Stimulated activated CD4-positive, alpha-beta T cell treated with anti-CD3 and anti-CD28 coated beads, Interleukin-4, amount 100 ng/mL, for 1 hour (primary cell): ENCODE measurements around the gene ZFP69B.

ENCODE experiments used
- DNase-seq: peaks from one replicate; pipeline ENCODE4 v3.0.0-alpha.2; 2020

The ZFP69B gene

GRCh38 chr1:40449684-40450494, at the start of gene ZFP69B:
ZFP69B (plus strand) TSS chr1:40450476; CDS start chr1:40450962, 486 bp downstream.
- peak; percentile 90 for DNase-seq

- no peak for DNase-seq
Observed at GRCh38 chr1:40401473-40402201, 48.6 kb upstream of the ZFP69B start.

- no peak for DNase-seq
Observed at GRCh38 chr1:40404670-40405462, 45.4 kb upstream of the ZFP69B start.

GRCh38 chr1:40405812-40406211, 44.5 kb upstream of the ZFP69B start:
- DNase-seq, result no peak

- no peak for DNase-seq
Observed at GRCh38 chr1:40407453-40407852, 42.8 kb upstream of the ZFP69B start.

- DNase-seq, result no peak
Observed at GRCh38 chr1:40409467-40409866, 40.8 kb upstream of the ZFP69B start.

GRCh38 chr1:40411294-40411693, 39.0 kb upstream of the ZFP69B start:
- no peak for DNase-seq

- no peak for DNase-seq
Observed at GRCh38 chr1:40411843-40412242, 38.4 kb upstream of the ZFP69B start.

- DNase-seq, result no peak
Observed at GRCh38 chr1:40413527-40414252, 36.6 kb upstream of the ZFP69B start.

- no peak for DNase-seq
Observed at GRCh38 chr1:40414331-40414730, 35.9 kb upstream of the ZFP69B start.

GRCh38 chr1:40416709-40417108, 33.6 kb upstream of the ZFP69B start:
- DNase-seq, result no peak

GRCh38 chr1:40421431-40422384, 28.6 kb upstream of the ZFP69B start:
- no peak for DNase-seq

GRCh38 chr1:40422630-40423263, 27.5 kb upstream of the ZFP69B start:
- no peak for DNase-seq

- no peak for DNase-seq
Observed at GRCh38 chr1:40423264-40423642, 27.0 kb upstream of the ZFP69B start.

- no peak for DNase-seq
Observed at GRCh38 chr1:40423951-40424618, 26.2 kb upstream of the ZFP69B start.

GRCh38 chr1:40425198-40425597, 25.1 kb upstream of the ZFP69B start:
- no peak for DNase-seq

- DNase-seq, result no peak
Observed at GRCh38 chr1:40431385-40431784, 18.9 kb upstream of the ZFP69B start.

GRCh38 chr1:40432644-40433390, 17.5 kb upstream of the ZFP69B start:
- DNase-seq, result no peak

- no peak for DNase-seq
Observed at GRCh38 chr1:40435471-40435870, 14.8 kb upstream of the ZFP69B start.

- no peak for DNase-seq
Observed at GRCh38 chr1:40435876-40436275, 14.4 kb upstream of the ZFP69B start.
